K562 (cell line): ENCODE data around the gene LMNA. TPM values are rescaled to one million over a fixed set of nuclear protein-coding genes. Genes with fewer than 3 reads are reported as not detected.

ENCODE experiments used
- HSF4 ChIP-seq: fragments of 250-450 bp; sonication (Bioruptor Pico); IDR thresholded peaks from 2 replicates; pipeline ENCODE4 v2.1.2; 2022; ENCODE audit warnings: mild to moderate bottlenecking, moderate library complexity, borderline replicate concordance
- MEF2D ChIP-seq: conservative IDR thresholded peaks from 2 replicates; pipeline ENCODE4 v1.6.1; 2016; ENCODE audit warnings: low read depth, missing genetic modification characterization, missing compliant biosample characterization
- RCOR1 ChIP-seq, 2 experiments: IDR thresholded peaks; 2 replicates each; pipeline ENCODE4 v1.6.1; 2012; ENCODE audit warnings: low read depth in 2 of 2, low read length in 2 of 2, borderline replicate concordance in 1 of 2, improper control_type of control experiment in 1 of 2
- RFX1 ChIP-seq: fragments of 450-650 bp; IDR thresholded peaks from 2 replicates; pipeline ENCODE4 v1.6.1; 2016; ENCODE audit warnings: mild to moderate bottlenecking, moderate library complexity
- RFX7 ChIP-seq: fragments of 250-450 bp; sonication (Bioruptor Pico); IDR thresholded peaks from 2 replicates; pipeline ENCODE4 v1.5.1; 2021; ENCODE audit warnings: mild to moderate bottlenecking
- ZKSCAN1 ChIP-seq: fragments of 150-350 bp; IDR thresholded peaks from 2 replicates; pipeline ENCODE4 v1.6.1; 2016; ENCODE audit warnings: low read depth, low read length
- ZNF253 ChIP-seq: fragments of 250-450 bp; sonication (Bioruptor Pico); conservative IDR thresholded peaks from 2 replicates; pipeline ENCODE4 v1.6.1; 2021; ENCODE audit warnings: mild to moderate bottlenecking
- ZNF282 ChIP-seq: sonication (generic); formaldehyde crosslinking; IDR thresholded peaks from 2 replicates; pipeline ENCODE4 v1.8.1; 2023; ENCODE audit warnings: missing genetic modification reagents
- ZNF57 ChIP-seq: fragments of 450-650 bp; formaldehyde crosslinking; IDR thresholded peaks from 2 replicates; pipeline ENCODE4 v1.4.0; 2020; ENCODE audit warnings: mild to moderate bottlenecking, moderate library complexity
- ZSCAN32 ChIP-seq: fragments of 450-650 bp; formaldehyde crosslinking; IDR thresholded peaks from 2 replicates; pipeline ENCODE4 v1.4.0; 2020; ENCODE audit warnings: mild to moderate bottlenecking, moderate library complexity
- polyA plus RNA-seq, 8 experiments: library from polyadenylated mRNA; depleted of rRNA in 4 of 8; stranded (reverse) in 5 of 8; unstranded in 3 of 8; fragments of >200 nt; fragmentation: Nextera tagmentation in 2 of 8; fragmentation: Illumina TruSeq in 1 of 8; extraction: Ambion mirVana in 2 of 8; extraction: Trizol in 1 of 8; gene quantifications; 2 replicates each; pipeline versions ENCODE4 v1.2.1 to v1.2.3, GENCODE V29; 2011 to 2014; ENCODE audit warnings: inconsistent platforms in 1 of 8, missing spikeins in 1 of 8
- total RNA-seq, 7 experiments: library from RNA; depleted of rRNA in 6 of 7; stranded (reverse); fragments of >200 nt in 6 of 7; fragmentation: Illumina TruSeq in 2 of 7; extraction: Trizol in 2 of 7; gene quantifications; 2 replicates each; pipeline versions ENCODE4 v1.2.1 to v1.2.3, GENCODE V29; 2011 to 2021; ENCODE audit warnings: low replicate concordance in 1 of 7
- TF ChIP-seq, protein P1 (sequence below): fragments of 450-650 bp; IDR thresholded peaks from 2 replicates; pipeline ENCODE4 v1.6.1; 2014; ENCODE audit warnings: low read depth, mild to moderate bottlenecking, moderate library complexity, borderline replicate concordance
- TF ChIP-seq, protein P2 (sequence below): fragments of 250-450 bp; sonication (Bioruptor Pico); IDR thresholded peaks from 2 replicates; pipeline ENCODE4 v1.5.0; 2022; ENCODE audit warnings: mild to moderate bottlenecking
- TF ChIP-seq, protein P3 (sequence below), 2 experiments: fragments of 150-350 bp in 1 of 2; IDR thresholded peaks; 2 replicates each; pipeline ENCODE4 v1.6.1; 2012 to 2016; ENCODE audit warnings: low read depth in 2 of 2, low read length in 2 of 2, mild to moderate bottlenecking in 1 of 2, moderate library complexity in 1 of 2
- TF ChIP-seq, protein P4 (sequence below): fragments of 250-450 bp; sonication (Bioruptor Pico); IDR thresholded peaks from 2 replicates; pipeline ENCODE4 v1.4.0; 2020

The LMNA gene
- total and polyA plus RNA-seq, 9 of the 15 experiments (the other 6 are each of a cell fraction or from before 2014, with no cell fraction given), result 1.00 to 347 (median 88.2) TPM

DNA sequence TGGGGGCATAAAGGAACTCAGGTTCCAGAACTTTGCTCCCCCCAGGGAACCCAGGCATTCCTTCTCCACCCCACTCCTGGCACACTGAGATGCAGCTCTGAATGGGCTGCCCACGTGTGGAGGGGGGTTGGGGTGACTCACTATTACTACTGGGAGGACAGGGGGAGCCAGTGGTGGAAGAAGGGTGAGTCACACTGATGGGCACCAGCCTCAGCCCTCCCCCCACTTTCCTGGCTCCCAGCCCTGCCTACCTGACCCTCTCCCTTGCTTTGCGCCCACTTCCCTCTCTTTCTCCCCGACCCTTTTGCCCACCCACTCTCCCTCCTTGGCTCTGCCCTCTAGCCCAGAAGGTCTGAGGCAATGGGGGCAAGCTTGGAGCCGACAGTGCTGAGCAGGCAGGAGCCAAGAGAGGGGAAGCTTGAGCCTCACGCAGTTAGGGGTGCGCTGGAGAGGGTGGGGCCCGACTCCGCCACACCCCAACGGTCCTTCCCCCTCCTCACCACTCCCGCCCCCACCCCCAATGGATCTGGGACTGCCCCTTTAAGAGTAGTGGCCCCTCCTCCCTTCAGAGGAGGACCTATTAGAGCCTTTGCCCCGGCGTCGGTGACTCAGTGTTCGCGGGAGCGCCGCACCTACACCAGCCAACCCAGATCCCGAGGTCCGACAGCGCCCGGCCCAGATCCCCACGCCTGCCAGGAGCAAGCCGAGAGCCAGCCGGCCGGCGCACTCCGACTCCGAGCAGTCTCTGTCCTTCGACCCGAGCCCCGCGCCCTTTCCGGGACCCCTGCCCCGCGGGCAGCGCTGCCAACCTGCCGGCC is at the start of gene LMNA (continued):
- TF ChIP-seq, protein P1, sequence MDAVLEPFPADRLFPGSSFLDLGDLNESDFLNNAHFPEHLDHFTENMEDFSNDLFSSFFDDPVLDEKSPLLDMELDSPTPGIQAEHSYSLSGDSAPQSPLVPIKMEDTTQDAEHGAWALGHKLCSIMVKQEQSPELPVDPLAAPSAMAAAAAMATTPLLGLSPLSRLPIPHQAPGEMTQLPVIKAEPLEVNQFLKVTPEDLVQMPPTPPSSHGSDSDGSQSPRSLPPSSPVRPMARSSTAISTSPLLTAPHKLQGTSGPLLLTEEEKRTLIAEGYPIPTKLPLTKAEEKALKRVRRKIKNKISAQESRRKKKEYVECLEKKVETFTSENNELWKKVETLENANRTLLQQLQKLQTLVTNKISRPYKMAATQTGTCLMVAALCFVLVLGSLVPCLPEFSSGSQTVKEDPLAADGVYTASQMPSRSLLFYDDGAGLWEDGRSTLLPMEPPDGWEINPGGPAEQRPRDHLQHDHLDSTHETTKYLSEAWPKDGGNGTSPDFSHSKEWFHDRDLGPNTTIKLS, result no peak
- TF ChIP-seq RFX7 (no peak), ZNF253 (CRISPR knock-in tag) (no peak), MEF2D (no peak), ZKSCAN1 (0 out of 2 replicates have a peak, but pooled peaks have one; percentile 2), ZSCAN32 (CRISPR knock-in tag) (no peak), HSF4 (CRISPR knock-in tag) (no peak), RCOR1 (IDR thresholded peaks at IDR 0.05; ENCODE audit: borderline replicate concordance in 1 of 2, low read depth in 2 of 2, low read length in 2 of 2) (peak in 1 of 2 experiments; percentile 33; a peak in 1 of 4 replicates), ZNF57 (CRISPR knock-in tag) (no peak), RFX1 (no peak), ZNF282 (CRISPR knock-in tag) (no peak)
- TF ChIP-seq, protein P2, sequence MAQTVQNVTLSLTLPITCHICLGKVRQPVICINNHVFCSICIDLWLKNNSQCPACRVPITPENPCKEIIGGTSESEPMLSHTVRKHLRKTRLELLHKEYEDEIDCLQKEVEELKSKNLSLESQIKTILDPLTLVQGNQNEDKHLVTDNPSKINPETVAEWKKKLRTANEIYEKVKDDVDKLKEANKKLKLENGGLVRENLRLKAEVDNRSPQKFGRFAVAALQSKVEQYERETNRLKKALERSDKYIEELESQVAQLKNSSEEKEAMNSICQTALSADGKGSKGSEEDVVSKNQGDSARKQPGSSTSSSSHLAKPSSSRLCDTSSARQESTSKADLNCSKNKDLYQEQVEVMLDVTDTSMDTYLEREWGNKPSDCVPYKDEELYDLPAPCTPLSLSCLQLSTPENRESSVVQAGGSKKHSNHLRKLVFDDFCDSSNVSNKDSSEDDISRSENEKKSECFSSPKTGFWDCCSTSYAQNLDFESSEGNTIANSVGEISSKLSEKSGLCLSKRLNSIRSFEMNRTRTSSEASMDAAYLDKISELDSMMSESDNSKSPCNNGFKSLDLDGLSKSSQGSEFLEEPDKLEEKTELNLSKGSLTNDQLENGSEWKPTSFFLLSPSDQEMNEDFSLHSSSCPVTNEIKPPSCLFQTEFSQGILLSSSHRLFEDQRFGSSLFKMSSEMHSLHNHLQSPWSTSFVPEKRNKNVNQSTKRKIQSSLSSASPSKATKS (CRISPR knock-in tag), result no peak
- TF ChIP-seq, protein P3, sequence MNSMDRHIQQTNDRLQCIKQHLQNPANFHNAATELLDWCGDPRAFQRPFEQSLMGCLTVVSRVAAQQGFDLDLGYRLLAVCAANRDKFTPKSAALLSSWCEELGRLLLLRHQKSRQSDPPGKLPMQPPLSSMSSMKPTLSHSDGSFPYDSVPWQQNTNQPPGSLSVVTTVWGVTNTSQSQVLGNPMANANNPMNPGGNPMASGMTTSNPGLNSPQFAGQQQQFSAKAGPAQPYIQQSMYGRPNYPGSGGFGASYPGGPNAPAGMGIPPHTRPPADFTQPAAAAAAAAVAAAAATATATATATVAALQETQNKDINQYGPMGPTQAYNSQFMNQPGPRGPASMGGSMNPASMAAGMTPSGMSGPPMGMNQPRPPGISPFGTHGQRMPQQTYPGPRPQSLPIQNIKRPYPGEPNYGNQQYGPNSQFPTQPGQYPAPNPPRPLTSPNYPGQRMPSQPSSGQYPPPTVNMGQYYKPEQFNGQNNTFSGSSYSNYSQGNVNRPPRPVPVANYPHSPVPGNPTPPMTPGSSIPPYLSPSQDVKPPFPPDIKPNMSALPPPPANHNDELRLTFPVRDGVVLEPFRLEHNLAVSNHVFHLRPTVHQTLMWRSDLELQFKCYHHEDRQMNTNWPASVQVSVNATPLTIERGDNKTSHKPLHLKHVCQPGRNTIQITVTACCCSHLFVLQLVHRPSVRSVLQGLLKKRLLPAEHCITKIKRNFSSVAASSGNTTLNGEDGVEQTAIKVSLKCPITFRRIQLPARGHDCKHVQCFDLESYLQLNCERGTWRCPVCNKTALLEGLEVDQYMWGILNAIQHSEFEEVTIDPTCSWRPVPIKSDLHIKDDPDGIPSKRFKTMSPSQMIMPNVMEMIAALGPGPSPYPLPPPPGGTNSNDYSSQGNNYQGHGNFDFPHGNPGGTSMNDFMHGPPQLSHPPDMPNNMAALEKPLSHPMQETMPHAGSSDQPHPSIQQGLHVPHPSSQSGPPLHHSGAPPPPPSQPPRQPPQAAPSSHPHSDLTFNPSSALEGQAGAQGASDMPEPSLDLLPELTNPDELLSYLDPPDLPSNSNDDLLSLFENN (IDR thresholded peaks at IDR 0.05; ENCODE audit: low read depth in 2 of 2, low read length in 2 of 2), result no peak
- TF ChIP-seq, protein P4, sequence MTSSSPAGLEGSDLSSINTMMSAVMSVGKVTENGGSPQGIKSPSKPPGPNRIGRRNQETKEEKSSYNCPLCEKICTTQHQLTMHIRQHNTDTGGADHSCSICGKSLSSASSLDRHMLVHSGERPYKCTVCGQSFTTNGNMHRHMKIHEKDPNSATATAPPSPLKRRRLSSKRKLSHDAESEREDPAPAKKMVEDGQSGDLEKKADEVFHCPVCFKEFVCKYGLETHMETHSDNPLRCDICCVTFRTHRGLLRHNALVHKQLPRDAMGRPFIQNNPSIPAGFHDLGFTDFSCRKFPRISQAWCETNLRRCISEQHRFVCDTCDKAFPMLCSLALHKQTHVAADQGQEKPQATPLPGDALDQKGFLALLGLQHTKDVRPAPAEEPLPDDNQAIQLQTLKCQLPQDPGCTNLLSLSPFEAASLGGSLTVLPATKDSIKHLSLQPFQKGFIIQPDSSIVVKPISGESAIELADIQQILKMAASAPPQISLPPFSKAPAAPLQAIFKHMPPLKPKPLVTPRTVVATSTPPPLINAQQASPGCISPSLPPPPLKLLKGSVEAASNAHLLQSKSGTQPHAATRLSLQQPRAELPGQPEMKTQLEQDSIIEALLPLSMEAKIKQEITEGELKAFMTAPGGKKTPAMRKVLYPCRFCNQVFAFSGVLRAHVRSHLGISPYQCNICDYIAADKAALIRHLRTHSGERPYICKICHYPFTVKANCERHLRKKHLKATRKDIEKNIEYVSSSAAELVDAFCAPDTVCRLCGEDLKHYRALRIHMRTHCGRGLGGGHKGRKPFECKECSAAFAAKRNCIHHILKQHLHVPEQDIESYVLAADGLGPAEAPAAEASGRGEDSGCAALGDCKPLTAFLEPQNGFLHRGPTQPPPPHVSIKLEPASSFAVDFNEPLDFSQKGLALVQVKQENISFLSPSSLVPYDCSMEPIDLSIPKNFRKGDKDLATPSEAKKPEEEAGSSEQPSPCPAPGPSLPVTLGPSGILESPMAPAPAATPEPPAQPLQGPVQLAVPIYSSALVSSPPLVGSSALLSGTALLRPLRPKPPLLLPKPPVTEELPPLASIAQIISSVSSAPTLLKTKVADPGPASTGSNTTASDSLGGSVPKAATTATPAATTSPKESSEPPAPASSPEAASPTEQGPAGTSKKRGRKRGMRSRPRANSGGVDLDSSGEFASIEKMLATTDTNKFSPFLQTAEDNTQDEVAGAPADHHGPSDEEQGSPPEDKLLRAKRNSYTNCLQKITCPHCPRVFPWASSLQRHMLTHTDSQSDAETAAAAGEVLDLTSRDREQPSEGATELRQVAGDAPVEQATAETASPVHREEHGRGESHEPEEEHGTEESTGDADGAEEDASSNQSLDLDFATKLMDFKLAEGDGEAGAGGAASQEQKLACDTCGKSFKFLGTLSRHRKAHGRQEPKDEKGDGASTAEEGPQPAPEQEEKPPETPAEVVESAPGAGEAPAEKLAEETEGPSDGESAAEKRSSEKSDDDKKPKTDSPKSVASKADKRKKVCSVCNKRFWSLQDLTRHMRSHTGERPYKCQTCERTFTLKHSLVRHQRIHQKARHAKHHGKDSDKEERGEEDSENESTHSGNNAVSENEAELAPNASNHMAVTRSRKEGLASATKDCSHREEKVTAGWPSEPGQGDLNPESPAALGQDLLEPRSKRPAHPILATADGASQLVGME (CRISPR knock-in tag), result no peak
